MM.1S (cell line): ENCODE results near the gene SCRG1.

Experiments
- DNase-seq: peaks from one replicate; pipeline ENCODE4 v3.0.0-alpha.2; 2015
- H2AFZ ChIP-seq: fragments of 300-600 bp; sonication (generic); 2 replicates; pipeline ENCODE4 v1.6.0; 2016; ENCODE audit warnings: antibody characterized with exemption, low read length
- H3F3A ChIP-seq: fragments of 300-600 bp; sonication (generic); 2 replicates; pipeline ENCODE4 v1.6.1; 2016; ENCODE audit warnings: mild to moderate bottlenecking, antibody characterized with exemption, low read length, moderate library complexity, mixed read lengths; ENCODE audit not compliant: insufficient read depth
- H3K27ac ChIP-seq: fragments of 300-600 bp; sonication (generic); 2 replicates; pipeline ENCODE4 v1.5.1; 2016; ENCODE audit warnings: mild to moderate bottlenecking, low read length
- H3K27me3 ChIP-seq: fragments of 300-600 bp; sonication (generic); replicated peaks from 2 replicates; pipeline ENCODE4 v1.6.0; 2016; ENCODE audit warnings: low read length; ENCODE audit not compliant: insufficient read depth
- H3K36me3 ChIP-seq: fragments of 300-600 bp; sonication (generic); replicated peaks from 2 replicates; pipeline ENCODE4 v1.6.1; 2016; ENCODE audit warnings: mild to moderate bottlenecking, low read length, mixed read lengths; ENCODE audit not compliant: insufficient read depth
- H3K4me1 ChIP-seq: fragments of 300-600 bp; sonication (generic); 2 replicates; pipeline ENCODE4 v1.6.1; 2016; ENCODE audit warnings: low read length, mixed read lengths
- H3K4me2 ChIP-seq: fragments of 300-600 bp; sonication (generic); 2 replicates; pipeline ENCODE4 v1.6.0; 2016; ENCODE audit warnings: low read depth, low read length
- H3K4me3 ChIP-seq: fragments of 300-600 bp; sonication (generic); 2 replicates; pipeline ENCODE4 v1.5.1; 2016; ENCODE audit warnings: low read length, mixed read lengths
- H3K79me2 ChIP-seq: fragments of 300-600 bp; sonication (generic); 2 replicates; pipeline ENCODE4 v1.6.1; 2016; ENCODE audit warnings: mixed run types, low read length, mixed read lengths
- H3K9ac ChIP-seq: fragments of 300-600 bp; sonication (generic); 2 replicates; pipeline ENCODE4 v1.6.1; 2016; ENCODE audit warnings: low read length, mixed read lengths
- H3K9me2 ChIP-seq: fragments of 300-600 bp; sonication (generic); replicated peaks from 2 replicates; pipeline ENCODE4 v1.6.1; 2016; ENCODE audit warnings: mild to moderate bottlenecking, low read length, mixed read lengths; ENCODE audit not compliant: insufficient read depth
- H3K9me3 ChIP-seq: fragments of 300-600 bp; sonication (generic); replicated peaks from 2 replicates; pipeline ENCODE4 v1.6.1; 2016; ENCODE audit warnings: mild to moderate bottlenecking, low read length, mixed read lengths; ENCODE audit not compliant: insufficient read depth
- H4K20me1 ChIP-seq: fragments of 300-600 bp; sonication (generic); 2 replicates; pipeline ENCODE4 v1.6.1; 2016; ENCODE audit warnings: mild to moderate bottlenecking, low read length, moderate library complexity, mixed read lengths; ENCODE audit not compliant: insufficient read depth
- EZH2 ChIP-seq: fragments of 300-600 bp; sonication (generic); optimal IDR thresholded peaks from 2 replicates; pipeline ENCODE3; 2017; ENCODE audit warnings: low read depth, mild to moderate bottlenecking, antibody characterized with exemption, low read length, mixed read lengths
- EZH2phosphoT487 ChIP-seq: fragments of 300-600 bp; sonication (generic); IDR thresholded peaks from 2 replicates; pipeline ENCODE4 v1.6.1; 2018; ENCODE audit warnings: antibody characterized with exemption, low read length
- TF ChIP-seq, protein P1 (sequence below): fragments of 300-600 bp; sonication (generic); IDR thresholded peaks from 2 replicates; pipeline ENCODE4 v1.5.1; 2016; ENCODE audit warnings: antibody characterized with exemption, low read length, mixed read lengths

SCRG1 gene

DNA sequence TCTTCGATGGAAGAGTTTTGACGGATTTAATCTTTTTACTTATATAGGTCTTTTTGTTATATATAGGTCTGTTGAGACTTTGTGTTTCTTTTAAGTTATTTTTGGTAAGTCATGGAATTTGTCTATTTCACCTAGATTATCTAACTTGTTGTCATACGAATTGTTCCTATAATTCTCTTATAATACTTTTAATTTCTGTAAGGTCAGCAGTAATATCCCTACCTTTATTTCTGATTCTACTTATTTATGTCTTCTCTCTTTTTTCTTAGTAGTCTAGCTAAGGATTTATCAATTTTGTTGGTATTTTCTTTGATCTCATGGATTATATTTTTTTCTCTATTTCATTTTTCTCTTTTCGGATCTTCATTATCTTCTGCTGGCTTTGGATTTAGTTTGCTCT lies 16.6 kb downstream of the SCRG1 start:
- Histone ChIP-seq H3K9me3 (no peaks in the 10 kb centered on the region), H3K4me1 (no peaks in the 10 kb centered on the region), H2AFZ (no peak overlapping the region), H3K9ac (no peak overlapping the region), H3K79me2 (no peaks in the 10 kb centered on the region), H3F3A (no peaks in the 10 kb centered on the region), H3K4me2 (no peak overlapping the region), H3K36me3 (no peaks in the 10 kb centered on the region), H3K9me2 (no peaks in the 10 kb centered on the region), H3K27me3 (no peaks in the 10 kb centered on the region), H3K27ac (no peak overlapping the region), H3K4me3 (no peak overlapping the region), H4K20me1 (no peaks in the 10 kb centered on the region; the same call in 1 of the 2 replicates)
- TF ChIP-seq EZH2, result no peak
- TF ChIP-seq, protein P1, sequence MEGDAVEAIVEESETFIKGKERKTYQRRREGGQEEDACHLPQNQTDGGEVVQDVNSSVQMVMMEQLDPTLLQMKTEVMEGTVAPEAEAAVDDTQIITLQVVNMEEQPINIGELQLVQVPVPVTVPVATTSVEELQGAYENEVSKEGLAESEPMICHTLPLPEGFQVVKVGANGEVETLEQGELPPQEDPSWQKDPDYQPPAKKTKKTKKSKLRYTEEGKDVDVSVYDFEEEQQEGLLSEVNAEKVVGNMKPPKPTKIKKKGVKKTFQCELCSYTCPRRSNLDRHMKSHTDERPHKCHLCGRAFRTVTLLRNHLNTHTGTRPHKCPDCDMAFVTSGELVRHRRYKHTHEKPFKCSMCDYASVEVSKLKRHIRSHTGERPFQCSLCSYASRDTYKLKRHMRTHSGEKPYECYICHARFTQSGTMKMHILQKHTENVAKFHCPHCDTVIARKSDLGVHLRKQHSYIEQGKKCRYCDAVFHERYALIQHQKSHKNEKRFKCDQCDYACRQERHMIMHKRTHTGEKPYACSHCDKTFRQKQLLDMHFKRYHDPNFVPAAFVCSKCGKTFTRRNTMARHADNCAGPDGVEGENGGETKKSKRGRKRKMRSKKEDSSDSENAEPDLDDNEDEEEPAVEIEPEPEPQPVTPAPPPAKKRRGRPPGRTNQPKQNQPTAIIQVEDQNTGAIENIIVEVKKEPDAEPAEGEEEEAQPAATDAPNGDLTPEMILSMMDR, result no peak
- TF ChIP-seq EZH2phosphoT487, result no peak
- DNase-seq, result no peak

DNA sequence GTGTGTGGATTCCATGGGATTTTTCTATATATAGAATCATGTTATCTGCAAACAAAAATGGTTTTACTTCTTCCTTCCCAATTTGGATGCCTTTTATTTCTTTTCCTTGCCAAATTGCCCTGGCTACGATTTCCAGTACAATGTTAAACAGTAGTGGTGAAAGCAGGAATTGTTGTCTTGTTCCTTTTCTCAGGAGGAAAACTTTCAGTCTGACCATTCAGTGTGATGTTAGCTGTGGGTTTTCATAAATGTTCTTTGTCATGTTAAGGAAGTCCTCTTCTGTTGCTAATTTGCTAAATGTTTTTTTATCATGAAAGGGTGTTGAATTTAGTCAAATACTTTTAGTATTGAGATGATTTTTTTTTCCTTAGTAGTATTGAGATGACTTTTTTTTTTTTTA lies 17.3 kb downstream of the SCRG1 start:
- no peaks in the 10 kb centered on the region for H3K27me3 ChIP-seq
- H3K4me2 ChIP-seq, result no peak overlapping the region
- no peak for DNase-seq
- H3K4me3 ChIP-seq, result no peak overlapping the region
- H3K9ac ChIP-seq, result no peak overlapping the region
- H3K9me2 ChIP-seq, result no peaks in the 10 kb centered on the region
- no peak overlapping the region for H2AFZ ChIP-seq
- H4K20me1 ChIP-seq, result no peaks in the 10 kb centered on the region; the same call in 1 of the 2 replicates
- no peaks in the 10 kb centered on the region for H3K36me3 ChIP-seq
- no peaks in the 10 kb centered on the region for H3K9me3 ChIP-seq
- no peaks in the 10 kb centered on the region for H3K4me1 ChIP-seq
- no peaks in the 10 kb centered on the region for H3K79me2 ChIP-seq
- H3F3A ChIP-seq, result no peaks in the 10 kb centered on the region
- TF ChIP-seq EZH2phosphoT487, result no peak
- TF ChIP-seq, protein P1, result no peak
- no peak for TF ChIP-seq EZH2
- no peak overlapping the region for H3K27ac ChIP-seq

DNA sequence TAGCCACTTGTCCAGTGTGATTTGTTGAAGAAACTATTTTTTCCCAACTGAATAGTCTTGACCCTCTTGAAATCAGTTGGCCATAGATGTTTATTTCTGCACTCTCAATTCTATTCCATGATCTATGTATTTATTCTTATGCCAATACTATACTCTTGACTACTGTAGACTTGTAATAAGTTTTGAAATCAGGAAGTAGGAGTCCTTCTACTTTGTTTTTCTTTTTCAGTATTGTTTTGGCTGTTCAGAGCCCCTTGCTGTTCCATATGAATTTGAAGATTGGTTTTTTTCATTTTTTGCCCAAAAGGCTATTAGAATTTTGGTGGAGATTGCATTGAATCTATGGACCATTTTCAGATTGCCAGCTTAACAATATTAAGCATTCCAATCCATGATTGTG lies 17.9 kb downstream of the SCRG1 start:
- Histone ChIP-seq H3F3A (no peaks in the 10 kb centered on the region), H3K9me3 (no peaks in the 10 kb centered on the region)

More for the DNA sequence above, 17.9 kb downstream of the SCRG1 start:
- no peak overlapping the region for H2AFZ ChIP-seq
- no peaks in the 10 kb centered on the region for H3K9me2 ChIP-seq
- no peaks in the 10 kb centered on the region for H3K36me3 ChIP-seq
- H3K4me2 ChIP-seq, result no peak overlapping the region
- TF ChIP-seq EZH2phosphoT487, result no peak
- TF ChIP-seq, protein P1, result no peak
- no peak for TF ChIP-seq EZH2
- H3K9ac ChIP-seq, result no peak overlapping the region
- no peak overlapping the region for H3K27ac ChIP-seq
- no peaks in the 10 kb centered on the region; the same call in 1 of the 2 replicates for H4K20me1 ChIP-seq
- 0 out of 2 replicates have a peak, but pooled peaks cover 3% of the 10 kb centered on the region for H3K79me2 ChIP-seq
- H3K4me1 ChIP-seq, result no peaks in the 10 kb centered on the region
- no peak for DNase-seq
- H3K4me3 ChIP-seq, result no peak overlapping the region
- H3K27me3 ChIP-seq, result no peaks in the 10 kb centered on the region
